H9 (cell line): Measurements from ENCODE around the gene OTOF. TPM values are rescaled to one million over a fixed set of nuclear protein-coding genes. Genes with fewer than 3 reads are reported as not detected.

Source experiments
- DNase-seq: peaks from one replicate; pipeline ENCODE4 v3.0.0-alpha.2; 2017
- H2AFZ ChIP-seq: one replicate; pipeline ENCODE4 v1.6.1; 2013; ENCODE audit warnings: mild to moderate bottlenecking, low read length, control low read depth, moderate library complexity
- H2AK5ac ChIP-seq: 2 replicates; pipeline ENCODE4 v1.6.1; 2013; ENCODE audit warnings: low read length, control low read depth, mixed read lengths; ENCODE audit not compliant: insufficient read length
- H2BK120ac ChIP-seq: one replicate; pipeline ENCODE4 v1.6.1; 2013; ENCODE audit warnings: low read depth, mild to moderate bottlenecking, low read length, control low read depth, inconsistent platforms; ENCODE audit not compliant: poor library complexity, severe bottlenecking
- H2BK12ac ChIP-seq: 2 replicates; pipeline ENCODE4 v1.6.1; 2013; ENCODE audit warnings: low read length, control low read depth, mixed read lengths, low read depth; ENCODE audit not compliant: insufficient read length
- H2BK15ac ChIP-seq: 2 replicates; pipeline ENCODE4 v1.6.1; 2013; ENCODE audit warnings: low read depth, low read length, control low read depth
- H2BK20ac ChIP-seq: one replicate; pipeline ENCODE4 v1.6.1; 2013; ENCODE audit warnings: low read depth, mild to moderate bottlenecking, low read length, control low read depth, inconsistent platforms; ENCODE audit not compliant: poor library complexity, severe bottlenecking
- H2BK5ac ChIP-seq: 2 replicates; pipeline ENCODE4 v1.6.1; 2013; ENCODE audit warnings: low read length, control low read depth, mixed read lengths; ENCODE audit not compliant: insufficient read length
- H3K14ac ChIP-seq: 2 replicates; pipeline ENCODE4 v1.6.1; 2013; ENCODE audit warnings: low read length, control low read depth; ENCODE audit not compliant: insufficient read depth
- H3K18ac ChIP-seq: 2 replicates; pipeline ENCODE4 v1.6.1; 2013; ENCODE audit warnings: low read depth, mild to moderate bottlenecking, mixed read lengths, low read length, control low read depth; ENCODE audit not compliant: insufficient read length
- H3K23ac ChIP-seq: 2 replicates; pipeline ENCODE4 v1.6.1; 2013; ENCODE audit warnings: low read length, control low read depth, mixed read lengths, low read depth; ENCODE audit not compliant: insufficient read length
- H3K23me2 ChIP-seq: 2 replicates; pipeline ENCODE4 v1.6.1; 2013; ENCODE audit warnings: low read depth, mild to moderate bottlenecking, mixed read lengths, low read length, control low read depth; ENCODE audit not compliant: insufficient read length, poor library complexity, severe bottlenecking
- H3K27ac ChIP-seq: 2 replicates; pipeline ENCODE4 v1.5.1; 2013; ENCODE audit warnings: low read length, control low read depth, mixed read lengths, low read depth; ENCODE audit not compliant: insufficient read length
- H3K27me3 ChIP-seq: 2 replicates; pipeline ENCODE4 v1.6.1; 2013; ENCODE audit warnings: low read length, control low read depth, inconsistent platforms; ENCODE audit not compliant: insufficient read depth
- H3K4ac ChIP-seq: 2 replicates; pipeline ENCODE4 v1.6.1; 2013; ENCODE audit warnings: low read depth, mild to moderate bottlenecking, control low read depth, inconsistent platforms, low read length, moderate library complexity
- H3K4me1 ChIP-seq: 2 replicates; pipeline ENCODE4 v1.6.1; 2013; ENCODE audit warnings: low read length, control low read depth, inconsistent platforms; ENCODE audit not compliant: insufficient read depth
- H3K4me2 ChIP-seq: 2 replicates; pipeline ENCODE4 v1.6.1; 2013; ENCODE audit warnings: low read length, control low read depth, mixed read lengths; ENCODE audit not compliant: insufficient read length, insufficient read depth
- H3K56ac ChIP-seq: 2 replicates; pipeline ENCODE4 v1.6.1; 2013; ENCODE audit warnings: low read depth, mild to moderate bottlenecking, mixed read lengths, low read length, control low read depth; ENCODE audit not compliant: insufficient read length
- H3K79me1 ChIP-seq: 2 replicates; pipeline ENCODE4 v1.6.1; 2013; ENCODE audit warnings: low read depth, mild to moderate bottlenecking, moderate library complexity, low read length, control low read depth, inconsistent platforms; ENCODE audit not compliant: insufficient read depth, poor library complexity, severe bottlenecking
- H3K79me2 ChIP-seq: 2 replicates; pipeline ENCODE4 v1.6.1; 2013; ENCODE audit warnings: low read length, control low read depth, inconsistent platforms; ENCODE audit not compliant: insufficient read depth
- H3K9ac ChIP-seq: 2 replicates; pipeline ENCODE4 v1.6.1; 2013; ENCODE audit warnings: low read length, control low read depth, mixed read lengths; ENCODE audit not compliant: insufficient read length; ENCODE audit errors: extremely low read depth
- H3K9me3 ChIP-seq: one replicate; pipeline ENCODE4 v1.6.1; 2013; ENCODE audit warnings: low read depth, low read length, inconsistent platforms; ENCODE audit not compliant: control insufficient read depth
- H3T11ph ChIP-seq: one replicate; pipeline ENCODE4 v1.6.1; 2013; ENCODE audit warnings: mild to moderate bottlenecking, low read length, control low read depth, inconsistent platforms
- H4K20me1 ChIP-seq: one replicate; pipeline ENCODE4 v1.6.1; 2013; ENCODE audit not compliant: control insufficient read depth, insufficient read length, insufficient read depth
- H4K5ac ChIP-seq: 2 replicates; pipeline ENCODE4 v1.6.1; 2013; ENCODE audit warnings: low read depth, mild to moderate bottlenecking, mixed read lengths, low read length, control low read depth; ENCODE audit not compliant: insufficient read length
- H4K8ac ChIP-seq: replicated peaks from 2 replicates; pipeline ENCODE4 v1.6.1; 2013; ENCODE audit warnings: low read length, control low read depth, mixed read lengths, low read depth; ENCODE audit not compliant: insufficient read length
- H4K91ac ChIP-seq: 2 replicates; pipeline ENCODE4 v1.6.1; 2013; ENCODE audit warnings: low read depth, mild to moderate bottlenecking, moderate library complexity, mixed read lengths, low read length, control low read depth; ENCODE audit not compliant: insufficient read length
- H3K27ac Mint-ChIP-seq, 3 experiments: 2 replicates in 2 of 3; 3 replicates in 1 of 3; pipeline ENCODE4 v1.8.0; 2020 to 2021; ENCODE audit warnings: mixed read lengths in 3 of 3, mild to moderate bottlenecking in 1 of 3, moderate library complexity in 1 of 3
- H3K27me3 Mint-ChIP-seq: 2 replicates; pipeline ENCODE4 v1.8.0; 2021; ENCODE audit warnings: low read depth, mild to moderate bottlenecking, moderate library complexity, mixed read lengths
- H3K36me3 Mint-ChIP-seq, 3 experiments: 2 replicates in 2 of 3; 3 replicates in 1 of 3; pipeline ENCODE4 v1.8.0; 2020 to 2021; ENCODE audit warnings: low read depth in 3 of 3, mixed read lengths in 3 of 3; ENCODE audit not compliant: insufficient read depth in 1 of 3
- H3K4me1 Mint-ChIP-seq, 2 experiments: 2 replicates each; pipeline ENCODE4 v1.8.0; 2020; ENCODE audit warnings: mixed read lengths in 2 of 2
- H3K4me3 Mint-ChIP-seq, 2 experiments: 2 replicates in 1 of 2; 3 replicates in 1 of 2; pipeline ENCODE4 v1.8.0; 2020 to 2021; ENCODE audit warnings: mild to moderate bottlenecking in 2 of 2, mixed read lengths in 2 of 2, moderate library complexity in 1 of 2
- H3K9me3 Mint-ChIP-seq, 2 experiments: 2 replicates in 1 of 2; 3 replicates in 1 of 2; pipeline ENCODE4 v1.8.0; 2020; ENCODE audit warnings: mild to moderate bottlenecking in 2 of 2, mixed read lengths in 2 of 2, moderate library complexity in 1 of 2
- CTCF ChIP-seq: fragments of 200-600 bp; sonication (generic); conservative IDR thresholded peaks from 3 replicates; pipeline ENCODE4 v1.8.0; 2021; ENCODE audit warnings: antibody characterized with exemption, mild to moderate bottlenecking
- WGBS: extraction: QIAGEN DNeasy Blood & Tissue Kit; methylation state at CpG from one replicate; pipeline ENCODE4 v1.1.7; 2013; ENCODE audit warnings: missing lambda C conversion rate, low lambda C conversion rate, mixed read lengths; ENCODE audit not compliant: insufficient read length; ENCODE audit errors: extremely low coverage; 5-methylcytosine and 5-hydroxymethylcytosine counted together
- total RNA-seq: library from RNA; stranded (reverse); gene quantifications from 2 replicates; pipeline ENCODE4 v1.2.1, GENCODE V29; 2021

The OTOF gene
- total RNA-seq, 1 experiment from 2014 or later: 0.35 TPM

DNA sequence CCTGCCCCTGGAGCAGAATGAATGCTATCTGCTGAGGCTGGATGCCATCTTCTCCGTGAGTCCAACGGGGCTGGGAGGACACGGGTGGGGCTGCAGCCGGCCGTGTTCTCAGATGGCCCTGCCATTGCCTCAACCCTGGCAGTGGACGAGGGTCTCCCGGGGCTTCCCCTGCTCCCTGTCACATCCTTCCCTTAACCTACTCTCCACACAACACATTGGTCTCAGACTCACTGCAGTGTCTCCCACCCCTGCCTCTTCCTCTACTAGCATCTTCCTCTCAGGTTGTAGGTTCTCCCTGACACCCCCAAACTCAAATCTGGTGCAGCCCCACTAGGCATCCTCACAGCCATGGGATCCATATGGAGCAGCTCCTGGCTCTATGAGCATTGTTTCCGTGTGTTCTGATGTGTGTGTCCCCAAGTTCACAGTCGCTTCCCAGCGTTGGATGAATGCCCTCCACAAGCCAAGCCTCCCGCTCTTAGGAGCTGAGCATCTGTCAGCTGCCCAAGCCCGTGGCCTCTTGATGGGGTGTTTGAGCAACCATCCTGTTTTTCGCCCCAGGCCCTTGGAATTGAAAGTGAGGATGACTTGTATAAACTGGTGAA, 27.8 kb downstream of the OTOF start:
- H3K4ac ChIP-seq: no peak overlapping the region
- H2BK15ac ChIP-seq: no peak overlapping the region
- H3K79me2 ChIP-seq: no peaks in the 10 kb centered on the region
- H2BK5ac ChIP-seq: no peak overlapping the region
- H3K9me3 Mint-ChIP-seq: peaks cover 0 to 3% of the 10 kb centered on the region in 2 experiments; a peak in 1 of 5 replicates
- no peak overlapping the region for H2BK120ac ChIP-seq
- H3K9me3 ChIP-seq: no peaks in the 10 kb centered on the region
- H3K4me1 Mint-ChIP-seq: peaks cover 6 to 7% of the 10 kb centered on the region in 2 experiments; a peak in 3 of 4 replicates
- no peak overlapping the region for H3T11ph ChIP-seq
- no peak for DNase-seq
- no peak overlapping the region for H4K91ac ChIP-seq
- TF ChIP-seq CTCF: no peak
- no peak overlapping the region for H2BK20ac ChIP-seq
- no peak overlapping the region for H4K5ac ChIP-seq
- no peaks in the 10 kb centered on the region for H3K27me3 ChIP-seq
- H3K4me3 Mint-ChIP-seq: no peak overlapping the region
- no peak overlapping the region for H3K4me2 ChIP-seq
- H3K27ac ChIP-seq: no peak overlapping the region
- H2AK5ac ChIP-seq: no peak overlapping the region
- H2AFZ ChIP-seq: no peak overlapping the region
- WGBS: no CpG with 5 or more reads among the region's 13 CpGs
- H3K23me2 ChIP-seq: no peaks in the 10 kb centered on the region
- no peak overlapping the region for H4K8ac ChIP-seq
- H3K14ac ChIP-seq: no peak overlapping the region
- H3K23ac ChIP-seq: no peak overlapping the region
- peaks cover 0 to 2% (median 0%) of the 10 kb centered on the region in 3 experiments; a peak in 1 of 7 replicates for H3K36me3 Mint-ChIP-seq
- no peaks in the 10 kb centered on the region for H3K79me1 ChIP-seq
- H3K4me1 ChIP-seq: no peaks in the 10 kb centered on the region
- no peak overlapping the region for H3K9ac ChIP-seq
- no peak overlapping the region for H3K56ac ChIP-seq
- H3K27ac Mint-ChIP-seq: peak overlapping the region in 1 of 3 experiments; percentile 13; a peak in 1 of 7 replicates
- H4K20me1 ChIP-seq: no peaks in the 10 kb centered on the region
- H3K27me3 Mint-ChIP-seq: no peaks in the 10 kb centered on the region; the same call in none of the 2 replicates
- no peak overlapping the region for H3K18ac ChIP-seq
- no peak overlapping the region for H2BK12ac ChIP-seq
